Stimulated activated CD8-positive, alpha-beta memory T cell treated with anti-CD3 and anti-CD28 coated beads, Interleukin-7, amount 100 ng/mL, for 4 hours (primary cell): ENCODE results near the gene RGS17.
"Not testable (repeated sequence)": the region's sequence is repeated elsewhere in the genome, so short reads cannot be mapped to it uniquely, and the experiment has no call there.

Experiments used
- DNase-seq, 2 donors: peaks; one replicate each; pipeline ENCODE4 v3.0.0-alpha.2; 2020; ENCODE audit warnings: low read depth in 2 of 2

The RGS17 gene

DNA sequence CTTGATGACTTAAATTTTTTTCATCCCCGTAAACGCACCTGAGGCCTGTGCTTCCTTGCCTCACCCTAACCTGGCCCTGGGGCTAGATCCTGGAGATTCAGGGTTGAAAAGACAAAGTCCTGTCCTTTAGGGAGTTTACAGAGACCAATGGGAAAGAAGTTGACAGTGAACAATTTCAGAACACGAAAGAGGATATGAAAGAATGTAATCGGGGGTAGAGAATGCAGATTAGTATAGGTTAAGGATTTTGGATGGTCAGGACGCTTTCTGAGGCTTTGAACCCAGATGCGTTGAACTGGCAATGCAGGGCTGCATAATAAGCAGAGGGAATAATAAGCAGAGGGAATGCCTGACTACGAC lies 146.6 kb downstream of the RGS17 start:
- no peak for DNase-seq

DNA sequence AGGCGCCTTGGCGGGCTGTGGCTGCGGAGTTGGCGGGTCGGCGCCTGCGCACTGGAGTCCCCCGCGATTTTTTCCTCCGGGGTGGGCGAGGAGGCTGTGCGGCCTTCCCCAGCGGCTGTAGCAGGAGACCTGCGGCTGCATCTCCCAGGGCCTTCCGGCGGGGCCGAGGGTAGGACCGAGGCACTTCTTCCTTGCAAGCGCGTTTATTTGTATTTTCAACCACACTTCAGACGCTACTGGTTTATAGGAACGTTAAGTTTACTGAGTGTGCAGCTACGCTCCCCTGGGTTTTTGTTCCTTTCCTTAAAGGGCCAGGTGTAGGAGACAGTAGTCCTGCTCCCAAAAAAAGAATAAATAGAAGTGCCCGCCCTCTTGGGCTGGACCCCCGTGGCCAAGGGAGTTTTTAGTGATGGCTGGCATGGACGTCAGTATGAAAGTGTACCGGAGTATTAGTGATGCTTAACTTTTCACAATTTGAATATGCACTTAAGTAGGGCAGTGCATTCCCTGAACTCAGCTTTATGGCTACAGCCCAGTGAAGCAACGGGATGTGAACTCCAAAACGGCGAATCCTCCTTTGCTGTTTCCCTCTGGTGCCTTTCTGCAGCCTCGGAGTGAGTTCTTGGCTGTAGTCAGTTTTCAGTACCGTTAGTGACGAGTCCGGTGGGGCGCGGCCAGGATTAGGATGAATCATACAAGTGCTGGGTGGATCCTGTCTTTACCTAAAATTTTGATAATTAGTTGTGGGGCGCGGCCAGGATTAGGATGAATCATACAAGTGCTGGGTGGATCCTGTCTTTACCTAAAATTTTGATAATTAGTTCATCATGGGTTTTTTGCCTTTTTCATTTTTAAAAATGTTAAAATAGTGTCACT lies 147.2 kb downstream of the RGS17 start:
- DNase-seq = peak; percentile 72 to 92

DNA sequence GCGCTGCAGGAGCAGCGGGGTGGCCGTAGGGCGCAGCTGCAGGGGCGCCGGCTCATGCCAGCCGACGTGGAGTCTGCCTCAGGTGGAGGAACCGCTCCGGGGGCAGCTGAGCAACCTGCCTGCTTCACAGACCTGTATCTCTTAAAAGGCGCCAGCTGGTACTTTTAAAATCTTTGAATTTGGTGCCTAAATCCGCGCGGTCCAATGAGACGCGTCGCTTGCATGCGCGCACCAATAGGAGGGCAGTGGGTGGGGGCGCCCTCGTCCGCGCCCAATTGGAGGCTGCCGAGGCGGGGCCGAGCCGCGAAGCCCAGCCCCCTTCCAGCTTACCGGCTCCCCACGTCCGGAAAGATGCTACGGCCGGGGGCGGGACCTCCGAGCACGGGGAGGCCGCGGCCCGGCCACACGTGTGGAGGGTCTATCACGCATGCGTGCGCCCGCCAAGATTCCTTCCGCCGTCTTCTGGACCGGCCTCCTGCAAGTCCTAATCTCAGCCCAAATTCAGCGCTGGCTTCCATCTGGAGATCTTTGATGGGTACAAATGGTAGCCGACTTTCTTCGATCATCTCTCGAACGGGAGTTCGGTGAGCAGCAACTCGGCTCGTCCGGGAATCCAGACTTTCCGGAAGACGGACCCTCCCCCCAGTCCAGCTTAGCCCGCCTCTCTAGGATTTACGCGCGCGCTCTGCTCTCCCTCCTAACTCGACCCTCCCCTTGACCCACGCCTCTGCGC lies 148.0 kb downstream of the RGS17 start, which contains the start of gene FBXO5:
Gene FBXO5 (minus strand): TSS at position 138 of the 733 bp plus-strand sequence. CDS start 82 bp downstream, at position 56.
- peak; percentile 92 to 99 for DNase-seq

DNA sequence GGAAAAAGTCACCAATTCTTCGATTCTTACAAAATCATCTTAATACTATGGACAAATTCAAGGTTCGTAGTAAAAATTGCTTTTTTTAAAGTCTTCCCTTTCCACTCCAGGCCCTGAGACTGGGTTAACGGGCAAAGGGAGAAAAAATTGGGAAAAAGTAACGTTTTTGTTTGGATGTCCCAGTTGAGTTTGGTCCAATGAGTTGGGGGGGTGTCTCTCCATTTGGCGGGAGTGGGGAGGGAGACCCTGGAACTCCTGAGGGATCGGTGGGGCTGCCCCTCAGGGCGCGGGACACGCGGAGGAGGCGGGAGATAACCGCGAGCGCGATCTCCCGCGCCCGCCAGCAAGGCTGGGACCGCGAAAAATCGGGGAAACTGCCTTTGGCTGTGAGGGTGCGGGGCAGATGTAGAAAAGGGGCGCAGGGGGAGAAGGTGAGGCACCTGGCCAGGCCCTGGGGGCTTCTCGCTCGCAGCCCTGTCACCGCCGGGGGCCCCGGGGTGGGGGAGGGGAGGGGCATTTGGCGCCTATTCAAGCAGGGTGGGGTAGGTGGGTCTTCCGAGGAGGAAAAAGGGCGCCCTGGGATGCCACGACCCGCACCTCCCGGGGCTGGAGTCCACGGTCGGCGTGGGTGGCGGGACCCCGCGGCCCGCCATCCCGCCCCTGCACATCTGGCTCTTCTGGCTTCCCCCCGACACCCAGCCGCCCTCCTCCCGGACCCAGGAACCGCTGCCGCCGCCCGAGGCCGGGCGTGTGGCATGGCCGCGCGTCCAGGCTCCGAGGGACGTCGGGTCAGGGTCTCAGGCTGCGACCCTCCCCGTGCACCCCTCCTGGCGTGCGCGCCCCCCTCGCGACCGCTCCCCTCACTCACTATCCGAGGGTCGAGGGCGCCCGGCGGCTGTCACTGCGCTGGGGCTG lies 148.8 kb downstream of the RGS17 start:
- DNase-seq = no peak

DNA sequence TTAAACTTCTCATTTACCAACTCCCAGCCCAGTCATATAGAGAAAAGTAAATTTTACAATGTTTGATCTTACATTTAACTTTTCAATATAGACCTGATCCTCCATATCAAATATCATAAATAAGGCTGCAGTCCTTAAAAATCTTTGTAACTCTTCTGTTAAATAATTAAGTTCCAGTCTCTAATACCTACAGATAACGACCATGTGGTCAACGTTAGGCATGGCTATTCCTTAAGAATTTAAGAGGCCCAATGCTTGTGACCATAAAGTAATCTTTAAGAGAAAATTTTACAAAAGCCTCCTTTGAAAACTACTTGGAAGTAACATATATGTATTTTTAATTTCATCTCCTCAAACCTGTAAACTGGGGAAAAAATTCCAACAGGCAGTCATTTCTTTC lies 149.9 kb downstream of the RGS17 start:
- DNase-seq = no peak

DNA sequence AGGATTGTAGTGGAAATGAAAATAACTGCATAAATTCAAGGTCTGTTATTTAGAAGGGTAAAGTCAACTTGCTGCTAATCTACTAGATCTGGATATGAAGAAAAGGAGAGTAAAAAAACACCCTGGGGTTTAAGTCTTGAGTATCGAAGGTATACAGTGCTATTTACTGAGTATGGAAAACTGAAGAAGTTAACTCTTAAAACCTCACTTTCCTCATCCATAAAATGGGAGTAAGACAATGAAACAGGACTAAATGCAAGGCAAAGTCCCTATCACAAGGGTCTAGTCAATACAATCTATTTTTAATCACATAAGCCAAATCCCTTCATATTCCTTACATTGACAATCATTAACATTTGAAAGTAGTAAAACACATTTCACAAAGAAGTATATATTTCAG lies 150.4 kb downstream of the RGS17 start:
- DNase-seq = no peak

DNA sequence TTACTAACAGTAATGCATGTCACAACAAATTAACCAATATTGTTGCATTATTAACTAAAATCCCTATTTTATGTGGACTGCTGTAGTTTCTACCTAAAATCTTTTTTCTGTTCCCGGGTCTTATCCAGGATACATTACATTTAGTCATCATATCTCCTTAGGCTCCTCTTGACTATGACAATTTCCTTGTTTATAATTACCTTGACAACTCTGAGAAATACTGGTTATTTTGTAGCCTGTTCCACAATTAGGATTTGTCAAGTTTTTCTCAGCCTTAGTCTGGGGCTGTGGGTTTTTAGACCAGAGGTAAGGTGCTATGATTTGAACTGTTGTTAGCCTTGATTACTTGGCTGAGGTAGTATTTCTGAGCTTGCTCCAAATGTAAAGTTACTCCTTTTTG lies 152.0 kb downstream of the RGS17 start:
- no peak for DNase-seq

DNA sequence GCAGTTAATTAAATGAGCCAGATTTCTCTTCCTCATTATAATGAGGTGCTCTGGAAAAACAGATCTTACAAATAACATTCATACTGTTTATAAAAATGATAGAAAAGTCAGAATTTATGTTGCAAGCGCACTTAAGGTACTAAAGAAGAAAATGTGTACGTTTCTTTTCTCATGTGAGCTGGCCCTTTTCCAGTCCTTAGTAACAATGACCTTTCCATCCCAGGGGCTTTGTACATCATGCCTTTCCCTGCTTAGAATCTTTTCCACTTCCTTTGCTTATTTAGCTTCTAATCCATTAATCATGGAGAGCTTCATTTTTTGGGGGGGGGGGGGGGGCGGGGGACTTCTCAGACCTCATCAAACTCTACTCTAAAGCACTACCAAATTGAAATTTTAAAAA lies 153.0 kb downstream of the RGS17 start:
- no peak for DNase-seq

DNA sequence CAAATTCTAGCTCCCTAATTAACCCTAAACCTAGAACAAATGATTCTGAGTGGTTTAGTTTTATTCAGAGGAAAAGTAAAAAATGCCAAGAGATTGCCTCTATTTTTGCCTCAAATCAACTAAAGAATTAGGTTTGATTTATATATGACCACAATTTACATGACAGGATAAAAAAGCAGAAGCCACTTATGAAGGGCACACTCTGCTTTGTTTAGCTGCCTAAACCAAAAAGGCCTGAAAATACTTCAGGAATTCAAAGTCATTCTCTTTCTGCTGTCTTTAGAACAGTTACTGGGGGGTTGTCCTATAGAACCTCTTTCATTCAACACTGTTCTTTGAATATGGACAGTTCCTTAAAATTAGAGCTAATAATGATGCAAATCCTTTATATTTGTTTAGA lies 153.5 kb downstream of the RGS17 start:
- no peak for DNase-seq

DNA sequence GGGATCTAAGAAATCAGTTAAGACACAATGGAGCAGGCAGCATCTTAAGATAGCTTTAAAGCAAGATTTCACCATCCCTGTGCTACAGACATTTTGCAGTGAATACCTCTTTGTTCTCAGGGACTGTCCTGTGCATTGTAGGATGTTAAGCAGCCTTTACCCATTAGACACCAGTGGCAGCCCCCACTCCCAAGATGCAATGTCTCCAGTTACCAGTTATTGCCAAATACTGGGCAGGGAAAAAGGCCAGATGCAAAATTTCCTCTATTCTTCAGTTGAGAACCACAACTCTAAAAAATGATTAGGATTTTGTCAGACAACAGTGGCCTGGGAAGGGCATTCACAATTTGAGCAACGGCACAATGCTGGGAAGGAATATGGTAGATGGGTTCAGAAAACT lies 154.3 kb downstream of the RGS17 start:
- DNase-seq = no peak

DNA sequence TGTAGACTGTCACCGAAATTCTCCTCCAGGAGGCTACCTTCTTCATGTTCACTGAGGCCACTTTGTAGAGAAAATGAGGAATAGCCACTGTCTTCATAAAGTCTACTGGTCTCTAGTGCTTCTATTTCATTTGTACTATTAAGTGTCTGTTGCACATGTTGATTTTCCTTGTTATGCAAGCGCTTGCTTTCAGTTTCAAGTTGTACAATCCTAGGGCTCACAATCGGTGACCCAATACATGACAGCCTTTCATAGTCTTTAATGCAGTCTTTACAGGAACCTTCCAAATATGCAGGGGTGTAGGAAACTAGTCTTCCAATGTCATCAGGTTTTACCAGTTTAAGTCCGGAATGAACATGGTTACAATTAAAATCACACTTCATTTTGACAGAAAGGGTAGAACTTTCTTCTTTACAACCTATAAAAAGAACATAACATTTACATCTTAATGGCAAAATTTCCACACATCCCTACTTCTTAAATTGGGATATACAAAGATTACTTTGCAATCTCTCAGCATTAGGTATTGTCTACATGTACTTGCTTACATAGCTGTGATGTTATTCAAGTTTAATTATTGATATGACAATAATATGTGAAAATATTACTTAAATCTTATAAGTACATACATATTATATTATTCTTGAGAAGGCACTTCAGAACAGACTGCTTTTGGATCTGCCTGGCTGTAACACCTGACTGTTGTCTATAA lies 155.7 kb downstream of the RGS17 start:
- no peak for DNase-seq

DNA sequence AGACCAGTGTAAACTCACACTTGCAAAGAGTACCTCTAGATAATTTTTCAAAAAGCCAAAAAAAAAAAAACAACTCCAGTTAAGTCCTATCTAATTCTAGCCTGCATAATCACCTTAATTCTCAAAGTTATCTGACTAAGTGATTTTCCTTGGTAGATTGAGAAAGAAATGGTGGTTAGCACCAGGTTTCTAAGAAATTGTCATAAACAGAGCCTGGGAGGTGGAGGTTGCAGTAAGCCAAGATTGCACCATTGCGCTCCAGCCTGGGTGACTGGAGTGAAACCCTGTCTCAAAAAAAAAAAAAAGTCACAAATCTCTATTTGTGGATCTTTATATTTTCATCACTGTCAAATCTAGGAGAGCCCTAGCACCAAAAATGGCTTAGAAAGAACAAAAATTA lies 157.2 kb downstream of the RGS17 start:
- DNase-seq = no peak

DNA sequence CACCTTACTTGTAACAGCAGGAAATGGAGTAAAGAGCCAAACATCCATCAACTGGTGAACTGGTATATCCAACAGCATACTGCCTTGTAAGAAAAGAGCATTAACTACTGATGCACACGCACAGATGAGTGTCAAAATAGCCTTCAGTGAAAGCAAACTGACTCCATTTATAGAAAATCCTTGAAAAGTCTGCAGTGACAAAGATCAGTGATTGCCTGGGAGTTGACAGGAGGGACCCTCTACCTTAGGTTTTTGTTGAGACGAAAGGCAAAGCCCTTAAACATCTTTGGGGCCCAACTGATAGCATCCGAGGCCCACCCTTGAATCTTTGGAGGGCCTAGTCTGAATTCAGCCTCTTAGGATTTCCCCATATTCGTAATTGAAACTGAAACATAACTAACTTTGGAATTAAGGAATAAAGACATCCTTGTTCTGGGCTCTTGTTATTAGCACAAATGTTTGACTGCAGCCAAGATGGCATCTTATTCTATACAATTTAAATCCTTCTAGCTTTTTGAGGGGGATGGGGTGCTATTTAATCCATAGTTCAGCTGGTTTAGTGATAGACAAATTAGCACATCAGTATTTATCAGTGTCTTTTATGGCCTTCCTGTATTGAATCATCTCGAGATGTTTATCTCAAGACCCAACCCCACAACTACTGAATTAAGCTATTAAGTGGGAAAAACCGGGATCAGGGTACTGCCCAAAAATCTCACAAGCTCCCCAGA lies 161.2 kb downstream of the RGS17 start:
- DNase-seq = no peak

DNA sequence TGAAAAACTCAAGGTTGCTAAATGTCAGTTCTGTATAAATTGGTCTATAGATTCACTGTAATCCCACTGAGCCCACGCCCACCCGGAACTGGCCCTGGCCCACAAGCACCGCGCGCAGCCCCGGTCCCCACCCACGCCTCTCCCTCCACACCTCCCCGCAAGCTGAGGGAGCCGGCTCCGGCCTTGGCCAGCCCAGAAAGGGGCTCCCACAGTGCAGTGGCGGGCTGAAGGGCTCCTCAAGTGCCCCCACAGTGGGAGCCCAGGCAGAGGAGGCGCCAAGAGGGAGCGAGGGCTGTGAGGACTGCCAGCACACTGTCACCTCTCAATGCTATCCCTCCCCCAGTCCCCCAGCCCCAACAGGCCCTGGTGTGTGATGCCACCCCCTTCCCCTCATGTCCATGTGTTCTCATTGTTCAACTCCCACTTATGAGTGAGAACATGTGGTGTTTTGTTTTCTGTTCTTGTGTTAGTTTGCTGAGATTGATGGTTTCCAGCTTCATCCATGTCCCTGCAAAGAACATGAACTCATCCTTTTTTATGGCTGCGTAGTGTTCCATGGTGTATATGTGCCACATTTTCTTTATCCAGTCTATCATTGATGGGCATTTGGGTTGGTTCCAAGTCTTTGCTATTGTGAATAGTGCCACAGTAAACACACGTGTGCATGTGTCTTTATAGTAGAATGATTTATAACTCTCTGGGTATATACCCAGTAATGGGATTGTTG lies 164.8 kb downstream of the RGS17 start:
- DNase-seq = not testable (repeated sequence)

DNA sequence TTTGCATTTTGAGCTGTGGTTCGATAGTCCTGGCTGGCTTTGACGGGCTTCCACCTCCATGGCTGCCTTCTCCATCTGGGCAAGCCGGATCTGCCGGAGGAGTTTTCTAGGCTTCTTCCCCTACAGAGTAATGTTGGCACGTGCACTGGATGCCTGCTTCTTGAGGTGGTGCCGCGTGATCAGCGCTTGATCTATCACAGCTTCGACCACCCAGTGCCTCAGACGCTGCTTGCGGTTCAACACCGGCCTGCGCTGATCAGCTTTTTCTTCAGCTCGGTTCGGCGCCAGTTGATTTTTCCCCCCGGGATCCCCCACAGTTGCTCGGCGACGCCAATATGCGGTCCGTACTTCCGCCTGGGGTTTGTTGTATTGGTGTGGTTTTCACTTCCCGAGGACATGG lies 171.7 kb downstream of the RGS17 start:
- no peak for DNase-seq

DNA sequence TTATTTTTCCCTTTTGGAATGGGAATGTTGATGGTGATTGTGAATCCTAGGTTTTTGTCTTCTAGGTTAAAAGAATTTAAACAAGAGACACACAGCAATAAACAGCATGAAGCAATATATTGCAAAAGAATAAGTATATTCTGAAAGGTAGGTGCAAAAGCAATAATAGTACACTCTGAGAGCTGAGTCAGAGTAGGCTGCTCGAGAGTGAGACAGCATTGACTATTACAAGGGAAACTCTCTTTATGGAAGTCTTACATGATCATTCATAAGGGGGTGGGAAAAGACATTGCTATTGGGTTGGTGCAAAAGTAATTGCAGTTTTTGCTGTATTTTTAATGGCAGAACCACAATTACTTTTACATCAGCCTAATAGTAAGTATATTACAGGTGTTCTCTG lies 173.3 kb downstream of the RGS17 start:
- no peak for DNase-seq
